CD4-positive, alpha-beta T cell treated with Interleukin-15 for 1 hour (primary cell): ENCODE measurements around the gene GDI2.

Source experiments
- DNase-seq: peaks from one replicate; pipeline ENCODE4 v3.0.0-alpha.2; 2020

GDI2 gene

GRCh38 chr10:5736591-5736990 lies 76.6 kb downstream of the GDI2 start:
- no peak for DNase-seq

DNA sequence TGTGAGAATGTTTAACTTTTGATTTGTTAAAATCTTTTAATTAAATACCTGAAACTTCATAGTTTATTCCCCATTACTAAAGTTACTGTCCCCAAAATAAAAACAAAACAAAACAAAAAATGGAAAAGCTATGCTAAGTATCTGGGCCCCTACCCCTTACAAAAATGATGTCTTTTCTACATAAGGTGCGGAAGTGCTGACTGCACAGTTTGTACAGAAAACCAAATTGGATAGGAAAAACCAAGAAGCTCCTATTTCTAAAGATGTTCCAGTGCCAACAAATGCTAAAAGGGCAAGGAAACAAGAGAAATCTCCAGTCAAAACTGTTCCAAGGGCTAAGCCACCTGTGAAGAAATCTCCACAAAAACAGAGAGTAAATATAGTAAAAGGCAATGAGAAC lies 78.1 kb downstream of the GDI2 start:
- DNase-seq = no peak

- no peak for DNase-seq
Measured at GRCh38 chr10:5732141-5732540, 81.1 kb downstream of the GDI2 start.

DNA sequence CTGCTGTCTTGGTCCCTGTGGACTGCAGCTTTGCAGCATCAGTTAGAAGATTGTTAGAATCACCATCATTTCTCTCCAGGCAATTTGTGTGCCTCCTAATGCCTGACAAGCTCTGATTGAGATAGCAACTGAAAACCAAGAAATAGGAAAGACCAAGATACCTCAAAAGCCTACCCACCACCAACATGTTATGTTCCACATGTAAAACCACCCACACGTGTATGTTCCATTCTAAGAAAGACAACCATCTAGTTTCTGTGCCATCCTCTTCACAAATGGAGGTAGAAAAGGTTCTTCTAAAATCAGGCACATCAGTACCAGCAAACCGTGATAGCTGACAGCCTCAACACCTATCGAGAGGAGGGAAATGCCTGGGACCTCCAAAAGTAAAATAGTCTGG lies 81.7 kb downstream of the GDI2 start:
- no peak for DNase-seq

DNA sequence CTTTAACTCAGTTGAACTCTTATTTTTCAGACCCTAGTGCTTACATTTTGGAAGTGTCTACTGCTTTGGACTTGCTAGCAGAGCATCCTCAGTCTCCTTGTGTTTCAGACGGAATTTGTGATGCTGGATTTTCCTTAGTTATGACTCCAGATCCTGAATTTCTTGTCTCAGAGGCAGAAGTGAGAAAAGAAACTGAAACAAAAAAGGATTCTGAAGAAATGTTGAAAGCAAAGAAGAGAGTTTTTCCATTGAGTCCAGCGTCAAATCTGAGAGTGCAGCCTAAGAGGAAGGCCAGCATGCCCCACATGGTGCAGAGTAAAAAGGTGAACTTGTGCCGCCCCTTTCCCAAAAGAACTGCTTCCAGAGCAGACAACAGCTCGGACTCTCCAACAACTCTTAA lies 82.5 kb downstream of the GDI2 start:
- no peak for DNase-seq

DNA sequence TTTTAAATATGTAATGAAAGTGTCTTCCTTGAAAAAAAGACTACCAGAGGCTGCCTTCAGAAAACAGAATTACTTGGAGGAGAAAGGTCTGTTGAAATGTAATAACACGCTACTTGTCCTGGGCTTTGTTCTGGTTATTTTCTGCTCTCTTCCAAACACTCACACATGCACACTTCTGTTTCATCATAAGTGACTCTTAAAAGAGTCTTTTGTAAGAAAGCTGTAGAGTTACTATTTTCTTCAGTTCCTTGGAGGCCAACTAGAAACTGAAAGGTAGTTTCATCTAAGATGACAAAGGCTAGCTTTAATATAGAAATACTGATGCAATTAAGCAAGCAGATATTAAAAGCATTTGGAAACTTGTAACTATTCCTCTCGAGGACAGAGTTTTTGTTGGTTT lies 89.5 kb downstream of the GDI2 start:
- DNase-seq = no peak

DNA sequence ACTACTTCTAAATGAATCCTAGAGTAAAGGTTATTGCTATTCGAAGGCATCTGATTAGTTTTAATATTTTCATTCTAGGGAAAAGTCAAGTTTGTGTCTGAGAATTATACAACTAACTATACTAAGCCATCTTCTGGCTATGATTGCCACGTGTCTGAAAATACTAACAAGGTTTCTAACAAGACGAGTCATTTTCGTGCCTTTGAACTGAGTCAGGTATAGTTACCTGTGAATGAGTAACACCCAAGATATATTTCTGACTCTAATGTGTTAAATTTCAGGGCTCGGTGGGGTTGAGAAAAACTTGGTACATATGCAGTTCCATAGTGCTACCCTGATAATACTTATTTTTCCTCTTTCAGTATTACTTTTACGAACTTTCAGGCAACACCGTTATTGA lies 93.1 kb downstream of the GDI2 start:
- no peak for DNase-seq

DNA sequence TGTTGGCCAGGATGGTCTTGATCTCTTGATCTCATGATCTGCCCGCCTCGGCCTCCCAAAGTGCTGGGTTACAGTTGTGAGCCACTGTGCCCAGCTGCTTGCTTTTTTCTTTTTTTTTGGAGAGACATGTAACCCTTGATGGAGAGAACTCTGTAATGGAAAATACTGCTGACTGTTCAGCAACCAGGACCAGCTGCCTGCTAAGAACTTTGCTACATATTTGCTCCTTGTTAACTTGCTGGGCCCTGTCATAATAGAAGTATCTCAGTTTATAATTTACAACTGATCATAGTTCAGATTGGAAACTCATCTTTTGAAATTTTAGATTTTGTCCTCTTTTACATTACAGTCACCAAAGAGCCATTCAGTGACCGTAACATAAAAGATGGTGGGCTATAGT lies 93.7 kb downstream of the GDI2 start:
- no peak for DNase-seq
